ENCODE measurements around the gene FBXO34. TPM values are rescaled to one million over a fixed set of nuclear protein-coding genes. Genes with fewer than 3 reads are reported as not detected.

FBXO34 gene
- total and polyA plus RNA-seq, 10 of the 15 experiments (the other 5 are each of a cell fraction or from before 2014, with no cell fraction given): 5.6 to 22.8 (median 17.6) TPM

GRCh38 chr14:55276736-55277135 is 5.5 kb downstream of the FBXO34 start:
- 98% methylated on average over 3 of the region's 3 CpGs for WGBS (ENCODE audit: insufficient coverage, insufficient replicate concordance, low lambda C conversion rate, missing lambda C conversion rate)
- Histone ChIP-seq H3K27me3 (replicated peaks in 1 of 2; ENCODE audit: control insufficient read depth in 2 of 2, insufficient read depth in 2 of 2, low read length in 1 of 2) (no peaks in the 10 kb centered on the region), H3K4me1 (ENCODE audit: control insufficient read depth, insufficient read depth, low read length) (peaks cover 47% of the 10 kb centered on the region), H3K9ac (ENCODE audit: control insufficient read depth, insufficient read depth, low read length) (no peak overlapping the region), H2AFZ (ENCODE audit: control insufficient read depth, low read depth, low read length) (no peak overlapping the region), H3K79me2 (ENCODE audit: control insufficient read depth, insufficient read depth, low read length) (peaks cover 91% of the 10 kb centered on the region), H3K27ac (ENCODE audit: control insufficient read depth, insufficient read depth) (peak overlapping the region; percentile 84), H3K36me3 (ENCODE audit: control insufficient read depth in 2 of 2, insufficient read depth in 2 of 2, low read length in 1 of 2) (no peaks in the 10 kb centered on the region), H3K9me3 (replicated peaks; ENCODE audit: control insufficient read depth, insufficient read depth, low read length) (no peaks in the 10 kb centered on the region), H3K4me3 (peak overlapping the region; percentile 55; the same call in 1 of the 2 replicates), H3K4me2 (ENCODE audit: control insufficient read depth, insufficient read depth) (peak overlapping the region; percentile 80; the same call in 1 of the 2 replicates), H4K20me1 (ENCODE audit: control insufficient read depth, insufficient read depth) (no peaks in the 10 kb centered on the region)
- in situ Hi-C loops (cut with MboI) (no loop called here), intact Hi-C loops (cut with micrococcal nuclease; ENCODE audit: unreplicated experiment) (loop anchor here (10.0 kb wide), 1 partner anchor 172 kb away; no protein-coding TSS in a partner anchor)
- SMC1A ChIA-PET (ENCODE audit: uncharacterized antibody, unreplicated experiment): interaction anchor here (0.7 to 4.1 kb wide), 6 partner anchors 12 to 69 kb away, joined by 3 to 18 read pairs (median 6); no protein-coding TSS in a partner anchor
- no peak for FAIRE-seq
- no peak for DNase-seq (ENCODE audit: low read depth, low spot score)
- CTCF ChIA-PET: interaction anchor here (2.2 to 2.9 kb wide), 4 partner anchors 13 to 79 kb away, joined by 6 to 18 read pairs (median 11); no protein-coding TSS in a partner anchor
- ATAC-seq: no peak
- BruUV-seq (replicated peaks): no TSS peak
- POLR2A ChIA-PET: interaction anchor here (0.8 kb wide), 1 partner anchor 18 kb away, joined by 3 read pairs; no protein-coding TSS in a partner anchor
- RAD21 ChIA-PET (ENCODE audit: unreplicated experiment): interaction anchor here (0.9 to 2.6 kb wide), 4 partner anchors 56 to 174 kb away, joined by 3 to 11 read pairs (median 4); partner anchors contain the start of gene DLGAP5
- TF ChIP-seq NFYB (IDR thresholded peaks at IDR 0.05; ENCODE audit: insufficient read depth, low read depth, low read length) (no peak), BCLAF1 (IDR thresholded peaks at IDR 0.05) (no peak), ZSCAN29 (IDR thresholded peaks at IDR 0.05) (no peak), CBFB (IDR thresholded peaks at IDR 0.05; ENCODE audit: low read depth) (no peak), CHD4 (IDR thresholded peaks at IDR 0.05) (no peak), IKZF1 (conservative IDR thresholded peaks at IDR 0.05) (no peak), ZNF622 (IDR thresholded peaks at IDR 0.05) (no peak)

Measured in GM12878 (cell line).